Cerebellar cortex (tissue), 1 donor: ENCODE measurements around the gene EFHC1.

ENCODE experiments used
- DNase-seq: peaks from one replicate; pipeline ENCODE4 v3.0.0-alpha.2; 2015; ENCODE audit warnings: low spot score

Gene EFHC1

DNA sequence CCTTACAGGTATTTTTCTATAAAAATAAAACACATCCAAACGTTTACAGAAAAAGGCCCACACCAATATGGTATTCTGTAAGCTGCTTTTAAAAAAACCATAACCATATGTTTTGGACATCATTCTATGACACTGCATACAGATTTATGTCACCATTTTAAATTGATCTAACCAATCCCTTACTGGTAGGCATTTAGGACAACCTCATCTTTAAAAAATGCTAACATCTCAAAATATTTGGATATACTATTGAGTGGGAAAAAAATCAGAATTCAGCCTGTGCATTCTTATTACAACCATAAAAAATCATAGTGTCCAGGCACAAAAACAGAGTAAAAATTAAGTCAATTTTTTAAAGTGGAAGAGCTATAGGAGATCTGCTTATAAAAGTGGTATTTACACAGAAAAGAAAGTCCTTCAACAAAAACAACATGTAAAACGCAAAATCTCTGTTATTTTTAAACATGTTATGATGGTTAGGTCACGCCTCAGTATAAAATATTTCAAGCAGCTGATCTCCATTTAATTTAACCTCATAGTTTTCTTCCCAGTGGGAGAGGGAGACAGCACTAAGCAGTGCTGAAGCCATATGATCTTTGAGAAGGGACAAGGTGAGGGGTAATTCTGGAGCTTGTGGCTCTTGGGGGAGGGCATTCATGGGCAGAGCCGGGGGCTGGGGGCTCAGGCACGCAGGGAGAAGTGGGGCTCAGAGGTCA is 135.5 kb downstream of the EFHC1 start:
- no peak for DNase-seq

DNA sequence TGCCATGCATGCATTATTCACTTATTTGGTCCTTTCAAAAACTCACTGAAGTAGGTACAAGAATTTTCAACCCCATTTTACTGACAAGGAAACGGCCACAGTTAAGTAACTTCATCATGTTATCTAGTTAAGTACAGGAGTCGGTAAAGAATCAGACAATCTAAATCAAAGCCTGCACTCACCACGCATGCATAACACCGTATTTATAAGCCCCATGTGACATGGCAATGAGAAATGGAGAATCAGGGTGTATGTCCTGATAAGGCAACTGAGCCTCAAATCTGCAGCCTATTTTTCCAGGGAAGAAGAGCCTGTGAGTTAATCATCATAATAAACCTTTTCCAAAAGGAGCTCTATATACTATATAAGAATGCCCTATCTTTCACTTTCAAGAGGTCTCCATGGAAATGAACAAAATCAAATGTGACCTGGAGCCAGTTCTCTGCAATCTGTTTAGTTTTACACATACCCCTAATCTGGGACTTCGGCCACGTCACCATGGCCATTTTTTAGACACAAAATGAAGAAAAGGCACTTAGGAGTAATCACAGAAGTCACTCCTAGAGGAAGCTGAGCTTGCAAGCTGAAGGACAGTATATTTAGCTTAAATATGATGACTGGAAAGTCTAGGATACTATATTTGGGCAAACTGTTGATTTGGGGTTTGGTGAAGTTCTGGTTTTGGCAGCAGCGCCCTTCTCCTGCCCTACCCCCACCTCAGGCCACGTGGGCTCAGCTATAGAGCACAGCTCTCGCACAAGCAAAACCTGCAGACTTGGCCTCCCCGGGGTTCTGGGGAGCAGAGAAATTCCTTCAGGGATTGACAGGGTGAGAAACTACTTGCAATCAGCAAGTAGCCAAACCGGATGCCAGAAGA is 137.5 kb downstream of the EFHC1 start:
- no peak for DNase-seq

DNA sequence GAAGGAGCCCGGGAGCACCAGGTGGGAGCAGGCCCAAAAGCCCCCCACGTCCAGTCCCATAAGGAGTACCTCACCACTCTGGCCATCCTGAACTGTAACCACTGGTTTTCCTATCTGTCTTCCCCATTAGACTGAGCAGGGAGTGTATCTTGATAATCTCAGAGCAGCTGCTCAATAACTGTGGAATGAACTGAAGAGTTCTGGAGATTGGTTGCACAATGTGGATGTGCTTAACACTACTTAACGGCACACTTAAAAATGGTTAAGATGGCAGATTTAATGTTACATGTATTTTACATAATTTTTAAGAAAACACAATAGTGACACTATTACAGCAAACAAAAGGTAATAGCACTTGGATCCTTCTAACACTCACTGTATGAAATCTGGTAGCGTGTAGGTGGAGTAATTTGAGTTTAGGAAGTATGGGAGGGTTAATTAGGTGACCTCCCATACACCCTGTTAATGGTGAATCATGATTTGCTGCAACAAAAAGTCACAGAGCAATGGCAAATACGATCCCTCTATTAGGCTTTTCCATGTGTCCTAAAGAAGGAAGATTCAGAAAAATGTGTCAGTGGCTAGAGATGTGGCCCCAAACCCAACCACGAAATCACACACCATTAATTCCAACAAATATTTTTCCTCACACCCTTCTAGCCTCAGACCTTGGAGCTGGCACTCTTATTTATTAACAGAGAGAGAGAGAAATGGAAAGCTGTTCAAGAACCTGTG is 138.3 kb downstream of the EFHC1 start:
- no peak for DNase-seq

DNA sequence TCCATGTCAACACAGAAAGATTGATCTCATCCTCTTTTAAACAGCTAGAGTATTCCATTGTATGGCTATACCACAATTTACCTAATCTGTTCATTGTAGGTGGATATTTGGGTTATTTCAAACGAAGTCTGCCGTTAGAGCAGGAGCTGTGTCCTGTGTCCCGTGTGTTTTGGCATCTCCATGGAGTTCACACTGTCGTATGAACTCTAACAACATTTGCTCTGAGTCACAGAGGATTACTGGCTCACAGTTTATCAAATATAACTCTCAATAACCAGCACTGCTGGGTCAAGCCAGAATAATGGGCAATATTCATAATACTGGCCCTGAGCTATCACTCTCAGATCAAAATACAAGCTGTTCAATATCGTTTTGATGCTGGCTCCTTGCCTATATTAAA is 140.3 kb downstream of the EFHC1 start:
- DNase-seq, result no peak

DNA sequence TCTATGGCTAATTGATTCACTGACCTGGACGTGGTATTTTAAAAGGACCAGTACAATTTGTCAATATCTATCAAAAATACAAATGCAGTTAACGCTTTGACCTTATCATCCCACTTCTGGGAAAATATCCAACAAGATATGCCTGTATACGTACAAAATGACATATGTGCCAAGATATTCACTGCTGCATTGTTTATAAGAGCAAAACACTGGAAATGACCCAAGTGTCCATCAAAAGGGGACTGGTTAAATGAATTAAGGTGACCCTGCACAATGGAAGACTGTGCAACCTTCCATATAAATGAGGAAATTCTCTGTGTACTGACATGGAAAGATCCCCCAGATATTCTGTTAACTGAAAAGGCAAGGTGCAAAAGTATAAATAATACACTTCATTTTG is 142.8 kb downstream of the EFHC1 start:
- DNase-seq, result no peak

DNA sequence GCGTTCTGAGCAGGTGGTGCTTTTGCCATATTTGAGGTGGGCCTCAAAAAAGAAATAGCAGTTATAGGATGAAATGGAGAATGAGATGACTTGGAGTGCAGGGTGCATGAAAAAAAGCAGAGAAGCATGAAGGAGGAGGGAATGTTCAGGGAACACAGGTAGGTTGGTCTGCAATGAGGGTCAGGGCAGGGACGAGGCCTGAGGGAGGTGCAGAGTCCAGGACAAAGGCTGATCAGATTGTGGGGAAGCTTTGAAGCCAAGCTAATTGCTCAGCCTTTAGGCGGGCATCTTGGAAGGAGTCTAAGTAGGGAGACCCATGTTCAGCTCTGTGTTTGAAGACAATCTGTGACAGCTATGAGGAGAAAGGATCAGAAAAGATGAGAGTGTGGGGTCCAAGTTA is 144.7 kb downstream of the EFHC1 start:
- no peak for DNase-seq

DNA sequence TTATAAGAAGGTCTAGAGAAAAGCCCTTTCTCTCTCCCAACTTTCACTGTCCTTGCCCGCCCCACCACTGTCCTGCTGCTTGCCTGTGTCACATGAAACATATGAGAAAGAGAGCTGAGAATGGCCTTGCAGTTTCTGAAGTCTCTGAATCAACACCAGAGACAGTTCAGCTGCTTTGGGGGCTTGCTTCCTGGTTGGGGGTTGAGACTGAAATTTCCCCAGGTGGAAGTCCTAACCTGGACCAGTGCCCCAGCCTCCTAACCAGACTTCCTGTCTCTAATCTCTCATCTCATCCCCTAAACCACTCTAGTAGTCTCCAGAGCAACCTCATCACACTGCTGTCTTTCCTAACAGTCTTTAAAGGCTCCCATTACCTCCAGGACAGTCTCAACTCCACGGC is 146.1 kb downstream of the EFHC1 start:
- DNase-seq, result no peak

DNA sequence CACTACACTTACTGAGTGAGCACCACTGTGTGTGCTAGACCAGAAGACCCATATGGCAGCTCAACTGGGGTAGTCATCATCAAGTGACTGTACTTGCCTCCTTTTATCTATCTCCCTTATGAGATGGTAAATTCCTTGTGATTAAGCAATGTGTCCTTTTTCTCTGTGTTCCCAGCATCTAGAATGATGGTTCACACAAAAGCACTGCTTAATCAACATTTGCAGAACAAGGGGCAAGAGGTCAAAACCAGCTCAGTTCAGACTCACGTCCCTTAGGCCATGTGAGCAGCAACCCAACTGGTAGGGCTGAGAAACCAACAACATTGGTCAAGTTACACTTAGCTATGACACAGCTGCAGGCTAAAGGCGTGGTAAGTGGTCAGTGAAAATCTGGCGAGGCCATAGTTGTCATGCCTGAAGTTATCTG is 146.7 kb downstream of the EFHC1 start:
- DNase-seq, result no peak

DNA sequence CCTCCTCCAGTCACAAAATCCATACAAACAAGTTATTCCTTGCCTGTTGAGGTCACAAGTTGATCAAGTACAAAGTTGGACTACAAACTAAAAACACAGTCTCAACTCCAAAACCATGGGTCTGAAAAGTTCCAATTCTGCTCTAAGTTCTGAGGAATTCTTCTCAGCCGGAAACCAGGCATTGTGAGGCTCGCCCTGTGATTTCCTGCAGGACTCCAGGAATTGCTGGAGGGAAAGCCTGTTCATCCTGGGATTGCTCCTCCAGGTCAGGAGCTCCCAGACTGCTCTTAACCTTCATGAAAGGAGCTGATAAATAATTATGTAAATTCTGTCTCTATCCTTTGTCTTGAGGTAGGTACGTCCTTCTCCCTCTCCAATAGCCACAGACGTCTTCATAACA is 148.2 kb downstream of the EFHC1 start:
- DNase-seq, result no peak

DNA sequence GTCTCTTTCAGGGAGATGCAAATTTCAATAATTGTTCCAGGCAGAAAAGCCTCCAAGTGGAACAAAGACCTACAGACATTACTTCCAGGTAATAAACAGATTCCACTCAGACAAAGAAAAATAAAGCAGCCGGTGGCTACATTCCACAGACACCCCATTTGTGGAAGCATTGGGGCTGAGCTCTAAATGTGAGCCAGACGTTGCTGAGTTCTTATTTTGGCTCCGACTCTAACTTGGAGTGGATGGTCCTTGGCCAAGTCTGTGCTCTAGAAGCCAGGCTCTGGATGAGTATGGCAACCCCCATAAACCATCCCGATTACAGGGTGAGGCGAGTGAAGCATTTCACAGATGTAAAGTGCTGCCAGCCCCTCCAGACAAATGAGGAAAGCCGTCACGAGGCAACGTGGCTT is 150.2 kb downstream of the EFHC1 start:
- DNase-seq, result no peak

DNA sequence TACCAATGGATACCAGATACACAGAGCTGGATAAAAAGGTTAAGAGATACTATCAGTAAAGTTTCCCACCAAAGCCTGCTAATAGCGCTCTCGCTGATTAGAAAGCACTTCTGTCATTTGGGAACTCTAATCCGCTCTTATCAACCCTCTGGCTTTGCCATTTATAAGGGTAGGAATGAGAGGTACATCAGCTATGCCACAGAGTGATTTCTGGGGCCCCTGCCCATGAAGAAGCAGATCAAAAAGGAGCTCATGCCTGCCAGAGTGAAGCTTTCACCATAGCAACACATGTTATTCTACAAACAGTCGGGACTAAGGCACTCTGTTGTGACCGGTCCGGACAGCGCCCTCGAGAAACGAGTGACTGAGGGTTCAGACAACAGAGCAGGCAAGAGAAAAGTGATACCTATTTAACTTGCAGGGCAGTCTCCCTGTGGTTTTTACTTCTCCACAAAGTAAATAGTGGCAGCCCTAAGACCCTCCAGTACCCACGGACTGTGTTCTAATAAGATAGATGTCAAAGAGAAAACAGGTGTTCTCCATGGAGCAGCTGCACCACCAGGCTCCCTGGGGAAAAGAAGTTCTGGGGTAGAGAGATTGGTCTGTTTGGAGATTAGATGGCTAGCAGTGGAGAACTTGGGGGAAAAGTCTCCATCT is 151.1 kb downstream of the EFHC1 start:
- no peak for DNase-seq

DNA sequence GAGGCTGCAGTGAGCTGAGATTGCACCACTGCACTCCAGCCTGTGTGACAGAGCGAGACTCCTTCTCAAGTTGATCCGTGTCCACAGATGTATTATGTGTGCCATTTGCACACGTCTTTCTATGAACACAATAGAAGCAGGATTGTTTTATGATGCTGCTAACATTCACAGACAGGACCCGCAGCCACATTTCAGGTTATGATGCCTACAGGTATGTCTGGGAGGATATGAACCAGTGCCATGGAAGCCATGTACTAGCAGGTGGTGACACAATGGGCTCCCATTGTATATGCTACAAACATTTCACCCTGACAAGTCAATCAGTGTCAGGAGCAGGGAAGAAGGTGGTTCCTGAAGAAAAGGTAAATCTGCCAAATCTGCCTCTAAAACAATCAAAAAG is 152.4 kb downstream of the EFHC1 start:
- DNase-seq, result no peak

DNA sequence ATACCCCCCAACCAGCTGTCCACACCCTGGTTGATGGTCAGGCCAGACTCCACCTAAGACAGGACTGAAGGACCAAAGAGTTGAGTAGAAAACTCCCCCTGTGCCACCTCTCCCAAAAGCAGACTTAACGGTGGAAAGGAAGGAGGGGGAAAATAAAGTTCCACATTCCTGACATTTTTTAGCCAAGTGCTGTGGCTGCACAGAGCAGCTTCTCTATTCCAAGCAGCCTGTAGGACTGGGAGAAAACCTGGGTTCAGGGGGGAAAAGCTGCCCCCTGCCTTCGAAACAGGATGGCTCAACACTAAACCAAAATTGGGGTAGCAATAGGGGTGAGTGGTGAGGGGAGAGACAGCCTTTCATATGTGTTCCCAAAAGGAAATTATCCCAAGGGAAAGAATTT is 153.2 kb downstream of the EFHC1 start:
- no peak for DNase-seq
